ENCODE data around the gene PXDN.
"Not testable (repeated sequence)": the region's sequence is repeated elsewhere in the genome, so short reads cannot be mapped to it uniquely, and the experiment has no call there.

PXDN gene

GRCh38 chr2:1744446-1745170 is at the start of gene PXDN:
Gene PXDN, minus strand, starts transcription at chr2:1744515. Its CDS starts 60 bp downstream, at chr2:1744455.
- DNase-seq (ENCODE audit: extremely low read depth in 1 of 2, low read depth in 1 of 2) = no peak

GRCh38 chr2:1793868-1794445 is 49.6 kb upstream of the PXDN start:
- no peak for DNase-seq (ENCODE audit: extremely low read depth in 1 of 2, low read depth in 1 of 2)

GRCh38 chr2:1793001-1793867 is 48.9 kb upstream of the PXDN start:
- no peak for DNase-seq (ENCODE audit: extremely low read depth in 1 of 2, low read depth in 1 of 2)

- DNase-seq (ENCODE audit: extremely low read depth in 1 of 2, low read depth in 1 of 2) = no peak
These were observed 47.5 kb upstream of the PXDN start for GRCh38 chr2:1791685-1792435.

- no peak for DNase-seq (ENCODE audit: extremely low read depth in 1 of 2, low read depth in 1 of 2)
These were observed 46.8 kb upstream of the PXDN start for GRCh38 chr2:1791006-1791605.

- no peak for DNase-seq (ENCODE audit: extremely low read depth in 1 of 2, low read depth in 1 of 2)
These were observed 46.2 kb upstream of the PXDN start for GRCh38 chr2:1790473-1790872.

GRCh38 chr2:1789610-1790009 is 45.3 kb upstream of the PXDN start:
- DNase-seq (ENCODE audit: extremely low read depth in 1 of 2, low read depth in 1 of 2) = no peak

GRCh38 chr2:1788478-1788959 is 44.2 kb upstream of the PXDN start:
- no peak for DNase-seq (ENCODE audit: extremely low read depth in 1 of 2, low read depth in 1 of 2)

- DNase-seq (ENCODE audit: extremely low read depth in 1 of 2, low read depth in 1 of 2) = no peak
These were observed 43.6 kb upstream of the PXDN start for GRCh38 chr2:1787755-1788477.

- DNase-seq (ENCODE audit: extremely low read depth in 1 of 2, low read depth in 1 of 2) = no peak
These were observed 40.8 kb upstream of the PXDN start for GRCh38 chr2:1784986-1785617.

- no peak for DNase-seq (ENCODE audit: extremely low read depth in 1 of 2, low read depth in 1 of 2)
These were observed 39.8 kb upstream of the PXDN start for GRCh38 chr2:1784087-1784486.

- no peak for DNase-seq (ENCODE audit: extremely low read depth in 1 of 2, low read depth in 1 of 2)
These were observed 38.2 kb upstream of the PXDN start for GRCh38 chr2:1782514-1782913.

GRCh38 chr2:1781291-1782080 is 37.2 kb upstream of the PXDN start:
- DNase-seq (ENCODE audit: extremely low read depth in 1 of 2, low read depth in 1 of 2) = peak in 1 of 2 donors; percentile 45

GRCh38 chr2:1780693-1781092 is 36.4 kb upstream of the PXDN start:
- DNase-seq (ENCODE audit: extremely low read depth in 1 of 2, low read depth in 1 of 2) = no peak

- not testable (repeated sequence) for DNase-seq (ENCODE audit: extremely low read depth in 1 of 2, low read depth in 1 of 2)
These were observed 35.7 kb upstream of the PXDN start for GRCh38 chr2:1780054-1780453.

GRCh38 chr2:1778566-1778965 is 34.3 kb upstream of the PXDN start:
- DNase-seq (ENCODE audit: extremely low read depth in 1 of 2, low read depth in 1 of 2) = no peak

- no peak for DNase-seq (ENCODE audit: extremely low read depth in 1 of 2, low read depth in 1 of 2)
These were observed 33.5 kb upstream of the PXDN start for GRCh38 chr2:1777781-1778180.

GRCh38 chr2:1777156-1777555 is 32.8 kb upstream of the PXDN start:
- no peak for DNase-seq (ENCODE audit: extremely low read depth in 1 of 2, low read depth in 1 of 2)
